Activated CD8-positive, alpha-beta memory T cell treated with anti-CD3 and anti-CD28 coated beads, Interleukin-2, amount 10 ng/mL, durations not matched to agents 7 days and 5 days (primary cell): ENCODE results near the gene IZUMO4. TPM values are rescaled to one million over a fixed set of nuclear protein-coding genes. Genes with fewer than 3 reads are reported as not detected.
A peak's percentile ranks its signal among the peaks of the same experiment; 100 is the strongest.
"Not testable (repeated sequence)": the region's sequence is repeated elsewhere in the genome, so short reads cannot be mapped to it uniquely, and the experiment has no call there.

Experiments
- ATAC-seq: fragments of 150-1000 bp; cut with Tn5 transposase; one replicate; pipeline ENCODE4 v1.10.0; 2021; ENCODE audit warnings: moderate library complexity
- CTCF ChIA-PET: fragments of 350-600 bp; sonication (Branson Sonifier 250); formaldehyde crosslinking; loops from one replicate; lab custom pipeline; 2021; ENCODE audit warnings: antibody characterized with exemption; lab: Charles Lee
- DNase-seq: peaks from one replicate; pipeline ENCODE4 v3.0.0-alpha.2; 2020
- H3K27ac Mint-ChIP-seq: one replicate; pipeline ENCODE4 v1.8.0; 2021; ENCODE audit warnings: mild to moderate bottlenecking, mixed read lengths
- H3K27me3 Mint-ChIP-seq: one replicate; pipeline ENCODE4 v1.8.0; 2021; ENCODE audit warnings: mixed read lengths
- H3K36me3 Mint-ChIP-seq: one replicate; pipeline ENCODE4 v1.8.0; 2021; ENCODE audit warnings: mild to moderate bottlenecking, mixed read lengths
- H3K4me1 Mint-ChIP-seq: one replicate; pipeline ENCODE4 v1.8.0; 2021; ENCODE audit warnings: mixed read lengths
- H3K4me3 Mint-ChIP-seq: one replicate; pipeline ENCODE4 v1.8.0; 2021; ENCODE audit warnings: mild to moderate bottlenecking, moderate library complexity, mixed read lengths
- H3K9me3 Mint-ChIP-seq: one replicate; pipeline ENCODE4 v1.8.0; 2022; ENCODE audit warnings: low read depth, mixed read lengths
- total RNA-seq, 2 experiments: library from RNA; stranded (reverse); gene quantifications; one replicate each; pipeline ENCODE4 v1.2.3, GENCODE V29; 2021

IZUMO4 gene
- total RNA-seq, 2 experiments from 2014 or later = 7.2 to 10.1 TPM

DNA sequence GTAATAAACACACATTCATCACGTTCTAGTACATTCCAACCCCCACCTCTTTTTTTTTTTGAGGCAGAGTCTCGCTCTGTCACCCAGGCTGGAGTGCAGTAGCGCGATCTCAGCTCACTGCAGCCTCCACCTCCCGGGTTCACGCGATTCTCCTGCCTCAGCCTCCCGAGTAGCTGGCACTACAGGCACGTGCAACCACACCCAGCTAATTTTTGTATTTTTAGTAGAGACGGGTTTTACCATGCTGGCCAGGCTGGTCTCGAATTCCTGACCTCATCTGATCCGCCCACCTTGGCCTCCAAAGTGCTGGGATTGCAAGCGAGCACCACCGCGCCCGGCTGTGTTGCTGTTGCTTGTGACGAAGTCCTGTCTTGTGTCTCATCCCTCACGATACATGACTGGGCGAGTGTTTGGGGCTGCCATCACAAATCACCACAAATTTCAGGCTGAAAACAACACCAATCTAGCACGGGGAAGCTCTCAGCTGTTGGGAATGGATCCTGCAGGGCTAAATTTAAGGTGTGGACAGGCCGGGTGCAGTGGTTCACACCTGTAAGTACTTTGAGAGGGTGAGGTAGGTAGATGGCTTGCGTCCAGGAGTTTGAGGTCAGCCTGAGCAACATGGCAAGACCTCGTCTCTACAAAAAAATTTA, 16.3 kb upstream of the IZUMO4 start:
- DNase-seq (no peak), ATAC-seq (no peak)
- CTCF ChIA-PET = interaction anchor here (4.8 kb wide), 1 partner anchor 11 kb away, joined by 31 read pairs; no protein-coding TSS in a partner anchor
- no peaks in the 10 kb centered on the region for H3K27me3 Mint-ChIP-seq
- peak overlapping the region; percentile 52 for H3K4me3 Mint-ChIP-seq
- peak overlapping the region; percentile 98 for H3K27ac Mint-ChIP-seq
- peaks cover 85% of the 10 kb centered on the region for H3K36me3 Mint-ChIP-seq
- no peaks in the 10 kb centered on the region for H3K9me3 Mint-ChIP-seq
- peaks cover 41% of the 10 kb centered on the region for H3K4me1 Mint-ChIP-seq

DNA sequence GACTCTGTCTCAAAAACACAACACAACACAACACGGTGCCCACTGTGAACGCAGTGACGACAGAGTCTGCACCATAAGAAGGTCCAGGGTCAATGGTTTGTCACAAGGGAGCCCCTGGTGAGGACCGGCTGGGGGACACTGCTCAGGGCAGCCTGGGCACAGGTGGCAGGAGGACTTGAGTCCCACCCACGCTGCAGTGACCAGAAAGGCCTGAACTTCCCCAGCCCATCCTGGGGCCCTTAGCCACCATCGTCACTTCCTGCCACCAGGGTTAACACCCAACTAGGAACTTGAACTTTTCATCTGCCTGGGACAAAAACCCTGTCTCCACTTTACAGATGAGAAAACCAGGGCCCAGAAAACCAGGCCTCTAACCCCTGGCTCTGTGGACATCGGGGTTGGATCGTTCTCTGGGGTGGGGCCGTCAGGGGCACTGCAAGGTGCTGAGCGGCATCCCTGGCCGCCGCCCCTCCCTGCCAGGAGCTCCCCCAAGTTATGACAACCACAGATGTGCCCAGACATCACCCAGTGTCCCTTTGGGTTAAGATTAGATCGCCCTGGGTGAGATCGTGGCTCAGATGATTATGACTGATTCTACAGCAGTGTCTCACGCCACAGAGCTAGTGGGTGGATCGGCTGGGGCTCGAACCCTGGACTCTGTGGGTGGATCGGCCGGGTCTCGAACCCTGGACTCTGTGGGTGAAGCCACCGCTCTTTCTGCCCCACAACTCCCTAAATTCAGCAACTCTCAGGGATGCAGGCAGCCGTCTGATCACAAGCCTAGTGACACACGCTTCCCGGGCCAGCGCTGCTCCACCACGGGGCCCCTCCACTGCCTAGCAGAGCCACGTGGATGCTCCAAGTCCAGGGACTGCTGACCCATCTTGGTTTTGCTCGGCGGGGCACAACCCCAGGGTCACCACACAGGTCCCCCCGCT, 14.6 kb upstream of the IZUMO4 start:
- CTCF ChIA-PET = interaction anchor here (1.1 to 4.8 kb wide), 8 partner anchors 9 to 154 kb away, joined by 3 to 50 read pairs (median 4); partner anchors contain the start of gene MOB3A
- Mint-ChIP-seq H3K4me3 (peak overlapping the region; percentile 99), H3K36me3 (peaks cover 76% of the 10 kb centered on the region), H3K27me3 (no peaks in the 10 kb centered on the region), H3K4me1 (peaks cover 47% of the 10 kb centered on the region), H3K9me3 (no peaks in the 10 kb centered on the region), H3K27ac (peak overlapping the region; percentile 98)
- DNase-seq (peak; percentile 83), ATAC-seq (peak; percentile 40)

DNA sequence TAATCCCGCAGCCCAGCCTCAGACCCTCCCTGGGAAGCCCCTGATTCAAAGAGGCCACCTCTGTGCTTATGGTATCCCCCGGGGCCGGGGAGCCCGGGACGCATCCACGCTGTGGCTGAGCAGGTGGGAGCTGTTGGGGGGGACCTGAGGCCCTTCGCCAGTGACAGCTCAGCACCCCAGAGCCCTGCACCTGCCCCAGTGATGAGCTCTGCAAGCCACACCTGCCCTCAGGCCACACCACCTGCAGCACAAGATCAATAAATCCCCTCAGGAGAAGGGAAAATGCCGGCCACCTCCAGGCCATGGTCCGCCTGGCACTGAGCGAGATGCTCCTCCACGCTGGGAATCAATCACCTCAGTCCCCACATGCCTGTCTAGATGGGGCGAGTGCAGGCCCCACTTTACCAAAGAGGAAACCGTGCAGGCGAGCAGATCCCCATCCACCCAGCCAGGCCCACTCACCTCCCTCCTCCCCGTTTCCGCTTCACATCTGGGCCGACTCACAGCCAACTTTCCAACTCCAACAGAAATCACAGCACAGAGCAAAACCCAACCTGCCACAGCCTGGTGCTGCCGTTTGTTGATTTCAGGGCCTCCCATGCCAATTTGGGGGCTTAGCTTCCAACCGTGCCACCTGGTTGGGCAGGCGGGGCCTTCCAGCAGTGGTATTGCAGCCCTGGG, 13.4 kb upstream of the IZUMO4 start:
- H3K4me3 Mint-ChIP-seq = peak overlapping the region; percentile 99
- H3K27ac Mint-ChIP-seq = peak overlapping the region; percentile 98
- peaks cover 68% of the 10 kb centered on the region for H3K36me3 Mint-ChIP-seq
- DNase-seq (peak; percentile 90), ATAC-seq (peak; percentile 38)
- no peaks in the 10 kb centered on the region for H3K9me3 Mint-ChIP-seq
- no peaks in the 10 kb centered on the region for H3K27me3 Mint-ChIP-seq
- CTCF ChIA-PET = interaction anchor here (0.5 to 4.8 kb wide), 12 partner anchors 7 to 209 kb away, joined by 3 to 50 read pairs (median 6); partner anchors contain the start of genes IZUMO4, MKNK2 and MOB3A
- H3K4me1 Mint-ChIP-seq = peaks cover 58% of the 10 kb centered on the region

DNA sequence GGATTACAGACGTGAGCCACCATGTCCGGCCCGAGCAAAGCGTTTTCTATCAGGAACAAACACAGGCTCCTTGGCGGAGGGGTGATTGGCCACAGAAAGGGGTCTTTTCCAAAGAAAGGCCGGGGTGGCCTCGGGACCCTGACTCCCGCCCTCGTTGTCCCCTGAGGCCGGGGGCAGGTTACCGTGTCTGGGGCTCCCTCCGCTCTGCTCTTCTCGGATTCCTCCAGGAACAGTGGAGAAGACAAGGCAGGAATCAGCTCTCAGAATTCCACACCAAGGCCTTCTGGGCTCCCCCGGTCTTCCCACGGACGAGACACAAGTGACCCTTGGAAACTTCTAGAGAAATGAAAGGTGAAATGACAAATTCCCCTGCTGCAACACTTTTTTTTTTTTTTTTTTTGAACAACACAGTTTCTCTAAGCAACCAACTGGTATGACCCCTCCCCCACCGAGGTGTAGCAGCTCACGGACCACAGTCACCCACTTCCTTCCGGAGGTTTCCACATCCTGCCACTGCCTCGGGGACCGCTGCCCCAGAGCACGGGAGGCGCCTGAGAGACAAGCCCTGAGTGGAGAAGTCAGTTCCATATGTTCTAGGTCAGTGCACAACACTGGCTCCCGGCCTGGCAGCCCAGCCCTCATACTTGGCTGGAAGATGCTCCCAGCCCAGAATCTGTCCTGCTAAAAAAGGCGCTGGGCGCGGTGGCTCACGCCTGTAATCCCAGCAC, 11.6 kb upstream of the IZUMO4 start:
- ATAC-seq = peak; percentile 59
- Mint-ChIP-seq H3K27ac (peak overlapping the region; percentile 98), H3K36me3 (peaks cover 55% of the 10 kb centered on the region), H3K9me3 (no peaks in the 10 kb centered on the region), H3K27me3 (no peaks in the 10 kb centered on the region), H3K4me3 (peak overlapping the region; percentile 99), H3K4me1 (peaks cover 64% of the 10 kb centered on the region)
- DNase-seq = peak; percentile 98
- CTCF ChIA-PET = interaction anchor here (0.8 to 4.5 kb wide), 8 partner anchors 9 to 188 kb away, joined by 3 to 50 read pairs (median 4); partner anchors contain the start of genes MKNK2 and MOB3A

DNA sequence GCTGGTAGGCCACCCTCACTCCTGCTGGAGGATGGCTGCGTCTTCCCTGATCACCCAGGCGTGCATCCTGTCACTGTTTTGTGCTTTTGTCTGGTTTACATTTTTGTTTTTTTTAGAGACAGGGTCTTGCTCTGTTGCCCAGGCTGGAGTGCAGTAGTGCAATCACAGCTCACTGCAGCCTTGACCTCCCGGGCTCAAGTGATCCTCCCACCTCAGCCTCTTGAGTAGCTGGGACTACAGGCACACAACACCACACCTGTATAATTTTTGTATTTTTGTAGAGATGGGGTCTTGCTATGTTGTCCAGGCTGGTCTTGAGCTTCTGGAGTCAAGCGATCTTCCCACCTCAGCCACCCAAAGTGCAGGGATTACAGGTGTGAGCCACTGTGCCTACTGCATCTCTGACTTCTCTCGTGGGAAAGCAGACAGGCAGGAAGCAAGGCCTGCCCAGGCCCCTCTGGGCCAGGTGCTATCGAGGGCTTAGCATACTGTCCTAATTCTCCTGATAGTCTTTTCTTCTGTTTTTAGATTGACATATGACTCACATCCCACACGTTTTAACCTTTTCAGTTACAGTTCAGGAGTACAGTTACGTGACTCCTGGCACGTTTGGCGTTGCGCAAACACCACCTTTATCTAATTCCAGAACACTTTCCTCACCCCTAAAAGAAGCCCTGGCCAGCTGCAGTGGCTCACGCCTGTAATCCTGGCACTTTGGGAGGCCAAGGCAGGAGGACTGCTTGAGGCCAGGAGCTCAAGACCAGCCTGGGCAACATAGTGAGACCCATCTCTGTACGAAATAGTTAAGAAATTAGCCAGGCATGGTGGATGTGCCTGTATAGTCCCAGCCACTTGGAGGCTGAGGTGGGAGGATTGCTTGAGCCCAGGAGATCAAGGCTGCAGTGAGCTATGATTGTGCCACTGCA, 9.8 kb upstream of the IZUMO4 start:
- peak overlapping the region; percentile 90 for H3K27ac Mint-ChIP-seq
- not testable (repeated sequence) for DNase-seq

DNA sequence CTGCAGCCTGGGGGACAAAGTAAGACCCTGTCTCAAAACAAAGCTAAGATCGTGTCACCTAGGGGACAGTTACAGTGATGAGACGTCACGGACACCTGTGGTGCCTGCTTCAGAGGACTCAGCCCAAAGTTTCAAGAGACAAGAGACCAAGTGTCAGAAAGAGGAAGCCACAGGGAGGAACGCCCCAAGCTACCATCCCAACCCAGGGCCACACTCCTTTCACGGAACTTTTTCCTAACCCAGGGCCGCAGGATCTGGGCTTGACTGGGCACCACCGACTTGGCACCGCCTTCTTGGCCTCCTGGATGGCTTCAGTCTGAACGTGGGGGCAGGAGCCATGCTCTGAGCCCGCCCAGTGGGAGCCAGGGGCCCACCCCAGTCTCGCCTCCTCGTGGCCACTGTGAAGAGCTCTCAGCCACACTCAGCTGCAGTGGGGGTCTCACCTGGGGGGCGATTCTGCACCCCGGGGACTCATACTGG, 9.1 kb upstream of the IZUMO4 start:
- Mint-ChIP-seq H3K9me3 (no peaks in the 10 kb centered on the region), H3K27ac (peak overlapping the region; percentile 90), H3K36me3 (peaks cover 38% of the 10 kb centered on the region), H3K4me3 (peak overlapping the region; percentile 44), H3K27me3 (no peaks in the 10 kb centered on the region), H3K4me1 (peaks cover 67% of the 10 kb centered on the region)
- ATAC-seq (peak; percentile 12), DNase-seq (peak; percentile 58)
- CTCF ChIA-PET = interaction anchor here (0.6 to 2.2 kb wide), 13 partner anchors 8 to 374 kb away, joined by 3 to 8 read pairs (median 4); partner anchors contain the start of genes AP3D1 and MOB3A

More for the DNA sequence above, 9.8 kb upstream of the IZUMO4 start:
- CTCF ChIA-PET = interaction anchor here (0.8 to 2.2 kb wide), 9 partner anchors 9 to 212 kb away, joined by 3 to 8 read pairs (median 4); partner anchors contain the start of genes AP3D1 and MOB3A
- H3K9me3 Mint-ChIP-seq, H3K27me3 Mint-ChIP-seq, ATAC-seq: not testable (repeated sequence)
- H3K4me1 Mint-ChIP-seq = peaks cover 63% of the 10 kb centered on the region
- H3K4me3 Mint-ChIP-seq = peak overlapping the region; percentile 44
- H3K36me3 Mint-ChIP-seq = peaks cover 45% of the 10 kb centered on the region

DNA sequence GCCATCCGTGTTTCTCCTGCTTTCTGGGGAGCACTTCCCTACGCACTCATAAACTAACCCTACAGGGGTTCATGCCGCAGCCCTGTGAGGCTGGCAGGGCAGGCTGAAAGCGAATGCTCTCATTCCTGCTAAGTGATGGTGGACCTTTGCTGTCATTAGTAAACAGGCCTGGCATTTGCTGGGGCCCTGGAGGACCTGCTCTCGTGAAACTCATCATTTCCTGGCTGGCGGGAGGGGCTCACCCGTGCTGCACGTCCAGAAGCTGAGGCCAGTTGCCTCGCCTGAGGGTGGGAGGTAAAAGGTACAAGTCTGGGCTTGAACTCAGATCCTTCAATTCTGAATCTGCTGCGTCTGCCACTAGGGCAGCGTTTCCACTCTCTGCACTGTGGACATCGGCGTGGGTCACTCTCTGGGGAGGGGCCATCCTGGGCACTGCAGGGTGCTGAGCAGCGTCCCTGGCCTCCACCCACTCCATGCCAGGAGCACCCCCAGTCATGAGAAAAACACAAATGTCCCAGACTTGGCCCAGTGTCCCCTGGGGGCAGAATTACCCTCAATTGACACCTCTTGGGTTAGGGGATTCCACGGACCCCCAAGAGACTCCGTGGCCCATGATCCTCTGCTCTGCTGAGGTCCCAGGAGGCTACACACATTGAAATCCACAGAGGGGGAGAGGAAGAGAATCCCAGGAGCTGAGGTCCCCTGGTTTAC, 7.6 kb upstream of the IZUMO4 start:
- CTCF ChIA-PET = interaction anchor here (1.5 to 2.0 kb wide), 2 partner anchors 19 to 27 kb away, joined by 6 to 9 read pairs; no protein-coding TSS in a partner anchor
- ATAC-seq (no peak), DNase-seq (peak; percentile 65)
- Mint-ChIP-seq H3K27me3 (no peaks in the 10 kb centered on the region), H3K4me1 (peaks cover 74% of the 10 kb centered on the region), H3K9me3 (no peaks in the 10 kb centered on the region), H3K27ac (peak overlapping the region; percentile 90), H3K36me3 (peaks cover 32% of the 10 kb centered on the region), H3K4me3 (no peak overlapping the region)

DNA sequence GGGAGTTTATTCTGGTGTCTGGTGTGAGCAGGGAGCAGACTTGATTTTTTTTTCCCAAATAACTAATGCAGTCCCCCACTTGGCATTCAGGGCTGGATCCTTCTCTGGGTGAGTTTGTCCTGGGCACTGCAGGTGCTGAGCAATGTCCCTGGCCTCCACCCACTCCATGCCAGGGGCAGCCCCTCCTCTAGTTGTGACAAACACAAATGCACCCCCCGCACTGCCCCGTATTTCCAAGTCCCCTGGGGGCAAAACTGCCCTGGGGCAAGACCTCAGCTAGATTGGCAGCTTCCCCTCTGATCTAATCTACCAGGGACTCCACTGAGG, 7.0 kb upstream of the IZUMO4 start:
- ATAC-seq = no peak
- Mint-ChIP-seq H3K4me1 (peaks cover 79% of the 10 kb centered on the region), H3K27me3 (no peaks in the 10 kb centered on the region), H3K9me3 (no peaks in the 10 kb centered on the region), H3K27ac (peak overlapping the region; percentile 90), H3K4me3 (peak overlapping the region; percentile 60), H3K36me3 (peaks cover 33% of the 10 kb centered on the region)
- DNase-seq = no peak
- CTCF ChIA-PET = interaction anchor here (1.5 to 2.0 kb wide), 2 partner anchors 19 to 28 kb away, joined by 6 to 9 read pairs; no protein-coding TSS in a partner anchor

DNA sequence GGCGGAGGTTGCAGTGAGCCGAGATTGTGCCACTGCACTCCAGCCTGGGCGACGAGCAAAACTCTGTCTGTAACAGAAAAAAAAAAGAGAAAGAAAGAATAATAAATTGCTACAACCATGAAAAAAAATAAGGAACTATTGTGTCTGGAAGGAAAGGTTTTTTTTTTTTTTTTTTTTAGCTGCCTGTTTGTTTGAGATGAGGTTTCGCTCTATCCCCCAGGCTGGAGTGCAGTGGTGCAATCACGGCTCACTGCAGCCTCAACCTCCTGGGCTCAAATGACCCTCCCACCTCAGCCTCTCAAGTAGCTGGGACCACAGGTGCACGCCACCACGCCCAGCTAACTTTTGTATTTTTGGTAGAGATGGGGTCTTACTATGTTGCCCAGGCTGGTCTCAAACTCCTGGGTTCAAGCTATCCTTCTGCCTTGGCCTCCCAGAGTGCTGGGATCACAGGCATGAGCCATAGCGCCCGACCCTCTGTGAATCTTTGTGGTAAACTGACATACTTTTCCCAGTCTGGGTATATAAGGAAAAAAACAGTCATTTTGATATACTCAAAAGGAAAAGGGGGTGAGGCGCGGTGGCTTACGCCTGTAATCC, 4.7 kb upstream of the IZUMO4 start:
- peaks cover 66% of the 10 kb centered on the region for H3K4me1 Mint-ChIP-seq
- H3K9me3 Mint-ChIP-seq, H3K27ac Mint-ChIP-seq, DNase-seq, ATAC-seq, H3K27me3 Mint-ChIP-seq, H3K4me3 Mint-ChIP-seq: not testable (repeated sequence)
- CTCF ChIA-PET = interaction anchor here (0.7 to 4.8 kb wide), 5 partner anchors 8 to 50 kb away, joined by 3 to 50 read pairs (median 3); no protein-coding TSS in a partner anchor
- peaks cover 34% of the 10 kb centered on the region for H3K36me3 Mint-ChIP-seq

DNA sequence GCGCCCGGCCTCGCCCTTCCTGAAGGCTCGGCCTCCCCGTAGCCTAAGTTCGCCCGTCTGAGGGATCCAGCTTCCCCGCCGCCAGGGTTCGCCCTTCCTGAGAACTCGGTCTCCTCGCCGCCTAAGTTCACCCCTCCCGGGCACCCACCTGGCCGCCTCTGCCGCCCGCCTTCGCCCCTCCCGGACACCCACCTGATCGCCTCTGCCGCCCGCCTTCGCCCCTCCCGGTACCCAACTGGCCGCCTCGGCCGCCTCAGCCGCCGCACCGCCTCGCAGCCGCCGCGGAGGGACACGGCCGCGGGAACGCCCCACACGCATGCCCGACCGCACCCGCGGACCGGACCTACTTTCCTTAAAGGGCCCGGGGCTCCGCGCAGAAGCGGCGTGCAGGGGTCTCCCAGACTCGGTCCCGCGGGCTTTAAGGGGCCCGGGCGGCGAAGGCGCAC, 658 bp upstream of the IZUMO4 start, which contains the start of gene MOB3A:
MOB3A (minus strand) TSS at position 293 of the 446 bp plus-strand sequence. CDS start 17,766 bp downstream, outside the sequence.
- Mint-ChIP-seq H3K4me3 (peak within 1 kb of the TSS; percentile 96), H3K9me3 (no peaks in the 10 kb centered on the region), H3K27ac (peak within 1 kb of the TSS; percentile 90), H3K36me3 (peaks cover 28% of the 10 kb centered on the region), H3K4me1 (peaks cover 35% of the 10 kb centered on the region), H3K27me3 (no peaks in the 10 kb centered on the region)
- ATAC-seq = peak; percentile 60
- peak; percentile 91 for DNase-seq
- CTCF ChIA-PET = interaction anchor here (1.0 to 4.8 kb wide), 7 partner anchors 9 to 166 kb away, joined by 3 to 50 read pairs (median 3); no protein-coding TSS in a partner anchor
